GM10847 (cell line): ENCODE results near the gene OXLD1.

Experiments used
- POLR2A ChIP-seq: IDR thresholded peaks from 2 replicates; pipeline ENCODE4 v1.6.1; 2011; ENCODE audit not compliant: insufficient read length; ENCODE audit errors: extremely low read depth

The OXLD1 gene

DNA sequence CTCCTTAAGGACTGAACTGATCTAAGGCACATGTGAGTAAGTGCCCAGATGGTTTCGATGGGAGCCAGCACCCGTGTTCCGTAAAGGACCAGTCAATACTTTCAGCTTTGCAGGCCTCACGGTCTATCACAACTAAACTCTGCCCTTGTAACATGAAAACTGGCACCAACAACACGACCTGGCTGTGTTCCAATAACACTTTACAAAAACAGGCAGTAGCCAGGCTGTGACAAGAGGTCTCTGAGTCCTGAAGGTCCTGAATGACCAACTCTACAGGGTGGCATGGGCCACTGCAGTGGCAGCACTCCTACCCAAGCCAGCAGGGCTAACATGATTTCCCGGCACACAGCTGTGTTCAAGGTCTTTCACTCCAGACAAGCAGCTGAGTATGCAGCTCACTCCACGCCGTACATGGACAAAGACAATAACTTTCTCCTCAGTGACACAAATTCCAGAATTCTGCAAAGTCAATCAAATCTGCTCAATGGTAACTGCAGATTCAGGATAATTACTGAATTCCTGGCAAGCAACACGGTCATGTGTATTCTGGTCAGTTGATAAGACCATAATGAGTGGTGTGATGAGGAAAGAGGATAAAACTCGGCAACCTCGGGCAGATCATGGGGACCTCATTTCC, 44.8 kb downstream of the OXLD1 start:
- no peak for TF ChIP-seq POLR2A

DNA sequence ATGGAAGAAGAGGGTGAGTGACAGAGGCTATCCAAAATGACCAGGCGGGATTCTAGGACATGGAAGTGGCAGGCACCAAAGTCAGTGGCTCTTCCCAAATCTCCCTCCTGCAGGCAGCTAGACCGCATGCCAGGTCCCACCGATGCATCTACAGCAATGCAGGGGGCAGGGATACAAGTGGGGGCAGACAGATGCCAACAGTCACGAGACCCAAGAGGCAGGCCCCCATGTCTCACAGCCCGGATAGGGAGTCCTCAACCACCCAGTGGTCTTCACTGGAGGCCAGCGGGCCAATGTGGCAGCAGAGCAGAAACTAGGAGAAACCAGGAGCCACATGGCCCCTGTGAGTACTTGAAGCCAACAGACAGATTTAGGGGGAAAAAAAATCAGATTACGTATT, 49.5 kb downstream of the OXLD1 start:
- no peak for TF ChIP-seq POLR2A

GRCh38 chr17:81615401-81615930, 50.9 kb downstream of the OXLD1 start:
- no peak for TF ChIP-seq POLR2A
